GM19372 (cell line): Measurements from ENCODE around the gene CPD.
"Not testable (repeated sequence)": the region's sequence is repeated elsewhere in the genome, so short reads cannot be mapped to it uniquely, and the experiment has no call there.

Experiments
- ATAC-seq: cut with Tn5 transposase; IDR thresholded peaks from one replicate; pipeline ENCODE4 v1.9.1; 2021; ENCODE audit warnings: mild to moderate bottlenecking, low read depth, moderate library complexity; ENCODE audit not compliant: unreplicated experiment

CPD gene

GRCh38 chr17:30378825-30379302, at the start of gene CPD:
TSS of gene CPD (plus strand) at chr17:30378927. CDS start at chr17:30378981, 54 bp downstream.
- peak; percentile 86 for ATAC-seq

GRCh38 chr17:30332057-30332542, 46.6 kb upstream of the CPD start:
- ATAC-seq = no peak

- ATAC-seq = no peak
These were observed 45.0 kb upstream of the CPD start, which contains the start of gene TMIGD1 for GRCh38 chr17:30333503-30334360. TSS of gene TMIGD1 (minus strand) at chr17:30334057. CDS start at chr17:30332133, 1,924 bp downstream.

- no peak for ATAC-seq
These were observed 44.3 kb upstream of the CPD start for GRCh38 chr17:30334421-30334820.

GRCh38 chr17:30336369-30337171, 42.2 kb upstream of the CPD start:
- no peak for ATAC-seq

- no peak for ATAC-seq
These were observed 41.2 kb upstream of the CPD start for GRCh38 chr17:30337393-30337999.

- ATAC-seq = no peak
These were observed 39.6 kb upstream of the CPD start for GRCh38 chr17:30339086-30339485.

- ATAC-seq = no peak
These were observed 37.8 kb upstream of the CPD start for GRCh38 chr17:30340801-30341356.

- no peak for ATAC-seq
These were observed 37.0 kb upstream of the CPD start for GRCh38 chr17:30341703-30342249.

- ATAC-seq = not testable (repeated sequence)
These were observed 35.5 kb upstream of the CPD start for GRCh38 chr17:30343244-30343643.

- no peak for ATAC-seq
These were observed 34.9 kb upstream of the CPD start for GRCh38 chr17:30343796-30344195.

GRCh38 chr17:30344283-30345088, 34.2 kb upstream of the CPD start:
- ATAC-seq = no peak

- no peak for ATAC-seq
These were observed 33.7 kb upstream of the CPD start for GRCh38 chr17:30345089-30345433.

- ATAC-seq = no peak
These were observed 33.1 kb upstream of the CPD start for GRCh38 chr17:30345527-30346075.

- no peak for ATAC-seq
These were observed 32.4 kb upstream of the CPD start for GRCh38 chr17:30346221-30346795.

GRCh38 chr17:30347488-30347887, 31.2 kb upstream of the CPD start:
- ATAC-seq = no peak

- ATAC-seq = no peak
These were observed 29.5 kb upstream of the CPD start for GRCh38 chr17:30349252-30349651.

GRCh38 chr17:30351263-30351662, 27.5 kb upstream of the CPD start:
- not testable (repeated sequence) for ATAC-seq

GRCh38 chr17:30351735-30352134, 27.0 kb upstream of the CPD start:
- no peak for ATAC-seq
